MV-4-11 (cell line): Measurements from ENCODE around the gene NFKBIL1.

Experiments used
- DNase-seq: peaks from one replicate; lab custom pipeline; 2025; lab: John Stamatoyannopoulos, UW

The NFKBIL1 gene

GRCh38 chr6:31534521-31535040, 12.8 kb upstream of the NFKBIL1 start:
- DNase-seq, result no peak

DNA sequence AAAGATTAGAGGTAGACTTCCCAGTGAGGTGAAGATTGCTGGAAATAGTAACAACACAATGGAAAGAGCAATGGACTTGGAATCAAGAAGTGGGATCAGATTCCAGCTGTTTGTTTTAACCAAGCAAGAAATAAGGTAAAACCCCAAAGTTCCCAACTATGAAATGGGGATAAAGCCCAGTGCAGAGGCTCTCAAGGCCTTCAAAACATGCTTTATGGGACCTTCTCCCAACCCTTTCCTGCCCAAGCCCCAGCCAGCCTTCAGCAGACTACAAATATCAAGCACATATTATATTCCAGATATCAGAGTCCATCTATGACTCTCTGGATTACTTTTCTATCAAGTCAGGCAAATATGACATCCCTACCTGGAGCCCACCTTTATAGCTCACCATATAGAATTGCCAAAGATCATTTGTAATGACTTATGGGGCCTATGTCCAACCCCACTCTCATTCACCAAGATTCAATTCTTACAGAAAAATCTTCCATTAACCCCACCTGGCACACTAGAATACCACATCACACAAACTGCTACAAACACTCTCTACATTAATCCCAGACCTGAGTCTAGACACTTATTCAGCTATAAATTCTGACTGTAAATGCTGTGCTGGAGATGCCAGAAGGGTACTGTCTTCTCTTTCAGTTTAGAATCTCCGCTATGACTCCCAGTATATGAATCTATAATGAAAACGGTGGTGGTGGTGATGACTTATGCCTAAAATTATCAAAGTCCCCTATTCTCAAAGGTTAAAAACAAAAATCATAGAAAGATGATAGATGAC, 11.7 kb upstream of the NFKBIL1 start:
- DNase-seq, result no peak

DNA sequence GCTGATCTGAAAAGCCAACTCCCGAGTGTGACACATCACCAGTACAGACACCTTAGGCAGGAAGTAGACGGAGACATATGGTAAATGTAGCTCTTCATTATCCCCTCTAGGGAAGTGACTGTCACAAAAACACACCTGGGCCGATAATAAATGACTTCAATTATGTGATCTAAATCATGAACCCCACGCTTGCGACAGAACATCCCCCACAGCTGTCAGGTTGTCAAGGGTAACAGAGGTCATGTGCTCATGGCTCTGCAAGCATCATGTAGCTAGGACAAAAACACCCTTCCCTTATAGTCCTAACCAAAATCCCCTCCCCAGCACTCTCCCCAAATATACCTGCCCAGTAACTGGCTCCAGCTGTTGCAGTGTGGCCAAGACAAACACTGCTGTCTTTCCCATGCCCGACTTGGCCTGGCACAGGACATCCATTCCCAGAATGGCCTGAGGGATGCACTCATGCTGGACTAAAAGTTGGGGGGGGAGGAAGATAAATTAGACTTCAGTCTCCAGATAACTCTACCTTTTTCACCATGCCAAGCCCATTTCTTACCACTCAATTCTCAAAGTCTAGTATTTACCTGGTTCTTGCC, 8.5 kb upstream of the NFKBIL1 start:
- no peak for DNase-seq

GRCh38 chr6:31540640-31541039, 6.8 kb upstream of the NFKBIL1 start:
- DNase-seq, result no peak

GRCh38 chr6:31541059-31541657, 6.2 kb upstream of the NFKBIL1 start:
- DNase-seq, result peak; percentile 62

DNA sequence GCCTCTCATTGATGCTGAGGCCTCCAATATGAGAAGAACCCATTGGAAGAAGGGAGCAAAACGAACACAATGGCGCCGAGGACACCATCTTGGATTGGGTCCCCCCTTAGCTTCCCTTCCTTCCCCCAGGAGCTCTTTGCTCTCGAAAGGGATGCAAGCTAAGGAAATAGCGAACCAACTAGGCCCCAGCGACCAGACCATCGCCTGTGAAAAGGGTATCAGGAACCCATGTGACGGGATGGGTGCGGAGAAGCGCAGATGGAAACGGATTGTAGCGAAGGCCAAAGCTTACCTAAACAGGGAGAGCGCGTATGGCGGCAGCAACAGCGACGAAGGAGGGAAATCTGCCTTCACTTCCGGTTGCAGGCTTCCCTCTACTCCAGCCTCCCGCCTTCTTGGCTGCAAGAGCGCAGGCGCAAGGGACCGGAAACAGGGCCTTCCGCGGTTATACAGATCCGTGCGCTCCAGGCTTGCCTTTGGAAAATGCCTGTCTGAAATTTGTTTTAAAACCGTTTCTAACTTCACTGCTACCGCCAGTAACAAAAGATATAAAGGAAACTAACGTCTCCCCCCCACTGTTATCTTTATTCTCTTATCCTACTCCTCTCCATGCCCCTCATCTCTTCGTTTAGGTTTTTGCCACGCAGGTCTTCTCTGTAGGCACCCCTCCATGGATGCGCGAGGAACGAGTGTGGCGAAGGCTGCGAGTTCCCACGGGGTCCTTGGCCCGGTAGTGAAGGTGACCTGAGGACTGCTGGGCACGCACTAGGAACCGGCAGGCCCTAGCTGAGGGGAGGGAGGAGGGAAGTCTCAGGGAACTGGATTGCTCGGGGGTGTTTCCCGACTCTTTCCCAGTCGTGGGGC, 5.5 kb upstream of the NFKBIL1 start, which contains the start of gene DDX39B:
Gene DDX39B, minus strand, starts transcription at position 346 of the 864 bp plus-strand sequence. CDS start 1,471 bp downstream, outside the sequence.
- peak; percentile 95 for DNase-seq

DNA sequence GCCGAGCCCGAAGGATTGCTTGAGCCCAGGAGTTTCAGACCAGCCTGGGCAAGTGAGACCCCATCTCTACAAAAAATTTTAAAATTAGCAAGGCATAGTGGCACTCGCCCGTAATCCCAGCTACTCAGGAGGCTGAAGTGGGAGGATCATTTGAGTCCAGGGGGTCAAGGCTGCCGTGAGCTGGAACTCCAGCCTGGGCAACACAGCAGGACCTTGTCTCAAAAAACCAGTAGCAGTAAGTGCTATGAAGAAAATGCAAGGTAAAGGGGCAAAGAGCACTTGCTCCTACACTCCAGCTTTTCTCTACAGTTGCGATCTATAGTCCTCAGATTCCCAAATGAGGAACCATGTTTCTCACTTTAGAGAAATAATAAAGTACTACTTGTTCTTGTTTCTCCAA, 3.8 kb upstream of the NFKBIL1 start:
- no peak for DNase-seq

- no peak for DNase-seq
These were observed 2.7 kb upstream of the NFKBIL1 start for GRCh38 chr6:31544676-31545075.

- no peak for DNase-seq
These were observed 2.1 kb upstream of the NFKBIL1 start for GRCh38 chr6:31545291-31545690.

GRCh38 chr6:31546339-31546957, 960 bp upstream of the NFKBIL1 start, which contains the start of gene ATP6V1G2:
Gene ATP6V1G2, minus strand, starts transcription at chr6:31546608. Its CDS starts 49 bp downstream, at chr6:31546559.
- DNase-seq, result peak; percentile 86

GRCh38 chr6:31547727-31548543, 527 bp downstream of the NFKBIL1 start:
- DNase-seq, result peak; percentile 23

GRCh38 chr6:31548544-31548873, 1.1 kb downstream of the NFKBIL1 start:
- DNase-seq, result no peak

- peak; percentile 86 for DNase-seq
These were observed 4.0 kb downstream of the NFKBIL1 start for GRCh38 chr6:31551371-31551770.

DNA sequence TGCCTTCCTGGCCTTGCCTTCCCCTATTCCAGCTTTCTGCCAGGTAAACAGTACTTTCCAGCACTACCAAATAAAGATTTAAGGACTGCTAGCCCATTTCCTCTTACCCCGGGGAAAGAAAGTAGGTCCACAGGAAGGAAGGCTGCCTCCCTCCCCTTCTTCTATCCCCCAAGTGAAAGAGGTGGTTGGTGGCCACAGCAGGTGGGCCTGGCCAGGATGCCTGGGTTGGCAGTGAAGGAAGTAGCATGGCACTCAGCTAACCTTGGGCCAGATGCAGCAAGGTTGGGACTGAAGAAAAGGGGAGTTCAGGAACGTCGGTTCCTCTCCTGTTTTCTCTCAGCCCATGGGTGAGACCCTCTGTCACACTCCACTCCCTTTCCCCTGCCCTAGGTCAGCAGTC, 8.9 kb downstream of the NFKBIL1 start:
- no peak for DNase-seq

- no peak for DNase-seq
These were observed 10.3 kb downstream of the NFKBIL1 start for GRCh38 chr6:31557443-31558317.

DNA sequence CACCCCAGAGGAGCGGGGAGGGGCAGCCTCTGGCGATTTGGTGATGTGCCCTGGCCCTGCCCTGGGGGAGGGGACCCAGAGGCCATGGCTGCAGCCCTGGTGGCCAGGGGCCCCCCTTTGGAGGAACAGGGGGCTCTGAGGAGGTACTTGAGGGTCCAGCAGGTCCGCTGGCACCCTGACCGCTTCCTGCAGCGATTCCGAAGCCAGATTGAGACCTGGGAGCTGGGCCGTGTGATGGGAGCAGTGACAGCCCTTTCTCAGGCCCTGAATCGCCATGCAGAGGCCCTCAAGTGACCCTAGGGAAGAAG, 10.9 kb downstream of the NFKBIL1 start:
- DNase-seq, result no peak

- DNase-seq, result peak; percentile 99
These were observed 11.5 kb downstream of the NFKBIL1 start for GRCh38 chr6:31558631-31559500.

DNA sequence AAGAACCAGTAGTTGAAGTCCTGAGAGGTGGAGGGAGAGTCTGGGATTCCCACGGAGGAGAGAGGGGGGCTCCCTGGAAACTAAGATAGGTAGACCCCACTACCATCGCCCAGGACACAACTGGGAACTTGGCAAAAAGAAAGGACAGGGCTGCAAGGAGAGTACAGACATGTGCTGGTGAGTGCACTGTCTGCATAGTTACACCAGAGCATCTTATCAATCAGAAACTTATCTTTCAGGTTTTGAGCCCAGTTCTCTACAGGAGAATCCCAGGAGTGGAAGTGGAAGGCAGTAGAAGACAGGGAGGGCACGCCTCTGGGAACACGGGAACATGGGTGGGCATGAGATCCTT, 12.2 kb downstream of the NFKBIL1 start:
- no peak for DNase-seq
